Upper lobe of left lung (tissue), 4 donors: ENCODE data around the gene ALCAM.

Experiments used
- EP300 ChIP-seq, 4 donors: sonication (generic); formaldehyde crosslinking; IDR thresholded peaks; one replicate each; pipeline ENCODE4 v1.5.1; 2017; ENCODE audit warnings: antibody characterized with exemption in 4 of 4, control low read depth in 2 of 4
- POLR2A ChIP-seq, 4 donors: fragments of 450-650 bp; IDR thresholded peaks; one replicate each; pipeline ENCODE4 v1.5.1; 2016 to 2017; ENCODE audit warnings: antibody characterized with exemption in 4 of 4, mild to moderate bottlenecking in 2 of 4
- TF ChIP-seq, protein P1 (sequence below), 6 experiments: fragments of 450-650 bp in 4 of 6; fragments of 200-600 bp in 2 of 6; sonication (generic) in 2 of 6; IDR thresholded peaks; one replicate each; pipeline ENCODE4 v1.5.1; 2016 to 2019; ENCODE audit warnings: antibody characterized with exemption in 6 of 6

DNA sequence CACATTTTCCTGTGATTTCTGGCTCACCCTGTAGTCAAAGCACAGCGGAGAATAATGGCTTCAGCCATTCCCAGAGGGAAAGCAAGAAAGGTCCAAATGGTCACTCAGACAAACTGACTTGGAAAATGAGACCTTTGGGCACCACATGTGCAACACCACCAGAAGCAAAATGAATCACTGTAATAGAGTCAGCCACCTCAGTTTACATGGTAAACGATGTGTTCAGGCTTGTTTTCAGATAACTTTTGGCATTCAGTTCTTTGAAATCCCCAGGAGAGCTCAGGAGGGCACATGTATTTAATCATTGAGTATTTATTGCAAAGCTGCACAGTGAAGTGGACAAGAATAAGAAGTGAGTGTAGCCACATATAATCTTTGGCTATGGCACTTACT, 38.4 kb upstream of the ALCAM start:
- TF ChIP-seq, protein P1, sequence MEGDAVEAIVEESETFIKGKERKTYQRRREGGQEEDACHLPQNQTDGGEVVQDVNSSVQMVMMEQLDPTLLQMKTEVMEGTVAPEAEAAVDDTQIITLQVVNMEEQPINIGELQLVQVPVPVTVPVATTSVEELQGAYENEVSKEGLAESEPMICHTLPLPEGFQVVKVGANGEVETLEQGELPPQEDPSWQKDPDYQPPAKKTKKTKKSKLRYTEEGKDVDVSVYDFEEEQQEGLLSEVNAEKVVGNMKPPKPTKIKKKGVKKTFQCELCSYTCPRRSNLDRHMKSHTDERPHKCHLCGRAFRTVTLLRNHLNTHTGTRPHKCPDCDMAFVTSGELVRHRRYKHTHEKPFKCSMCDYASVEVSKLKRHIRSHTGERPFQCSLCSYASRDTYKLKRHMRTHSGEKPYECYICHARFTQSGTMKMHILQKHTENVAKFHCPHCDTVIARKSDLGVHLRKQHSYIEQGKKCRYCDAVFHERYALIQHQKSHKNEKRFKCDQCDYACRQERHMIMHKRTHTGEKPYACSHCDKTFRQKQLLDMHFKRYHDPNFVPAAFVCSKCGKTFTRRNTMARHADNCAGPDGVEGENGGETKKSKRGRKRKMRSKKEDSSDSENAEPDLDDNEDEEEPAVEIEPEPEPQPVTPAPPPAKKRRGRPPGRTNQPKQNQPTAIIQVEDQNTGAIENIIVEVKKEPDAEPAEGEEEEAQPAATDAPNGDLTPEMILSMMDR (IDR thresholded peaks at IDR 0.05), result no peak
- TF ChIP-seq POLR2A (IDR thresholded peaks at IDR 0.05) (no peak), EP300 (IDR thresholded peaks at IDR 0.05) (no peak)
